Transverse colon (tissue), 3 donors: ENCODE measurements around the gene B3GNT7.

Experiments
- CTCF ChIP-seq, 5 experiments: fragments of 200-600 bp in 3 of 5; fragments of 450-650 bp in 2 of 5; sonication (generic) in 3 of 5; IDR thresholded peaks; 1 replicate in 2 of 5; 2 replicates in 3 of 5; pipeline ENCODE4 v1.5.1; 2016 to 2017; ENCODE audit warnings: antibody characterized with exemption in 5 of 5, inconsistent platforms in 3 of 5, mild to moderate bottlenecking in 2 of 5, moderate library complexity in 1 of 5
- EP300 ChIP-seq: sonication (generic); formaldehyde crosslinking; IDR thresholded peaks from one replicate; pipeline ENCODE4 v1.6.1; 2017; ENCODE audit warnings: antibody characterized with exemption, low read depth
- POLR2A ChIP-seq: fragments of 450-650 bp; IDR thresholded peaks from one replicate; pipeline ENCODE4 v1.6.1; 2016; ENCODE audit warnings: antibody characterized with exemption, mild to moderate bottlenecking, moderate library complexity

- TF ChIP-seq CTCF (IDR thresholded peaks at IDR 0.05) (no peak), EP300 (no peak), POLR2A (no peak)
These were observed 25.1 kb upstream of the B3GNT7 start for GRCh38 chr2:231370429-231370748.
